Measurements from ENCODE around the gene UPK1B.
"Not testable (repeated sequence)": the region's sequence is repeated elsewhere in the genome, so short reads cannot be mapped to it uniquely, and the experiment has no call there.

Gene UPK1B

DNA sequence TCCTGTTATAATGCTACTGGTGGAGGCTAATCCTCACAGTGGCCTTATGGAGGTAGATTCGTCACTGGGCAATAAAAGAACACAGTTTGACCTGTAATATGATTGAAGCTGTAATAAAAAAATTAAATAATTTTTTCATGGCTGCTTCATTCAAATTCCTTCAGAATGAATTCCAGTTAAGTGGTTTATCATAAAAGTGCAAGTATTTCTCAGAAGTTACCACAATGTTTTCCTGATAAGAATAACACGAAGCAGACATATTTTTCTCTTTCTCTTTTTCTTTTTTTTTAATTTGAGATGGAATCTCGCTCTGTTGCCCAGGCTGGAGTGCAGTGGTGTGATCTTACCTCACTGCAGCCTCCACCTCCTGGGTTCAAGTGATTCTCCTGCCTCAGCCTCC lies 51.7 kb downstream of the UPK1B start:
- no peak for DNase-seq (ENCODE audit: low read depth)

DNA sequence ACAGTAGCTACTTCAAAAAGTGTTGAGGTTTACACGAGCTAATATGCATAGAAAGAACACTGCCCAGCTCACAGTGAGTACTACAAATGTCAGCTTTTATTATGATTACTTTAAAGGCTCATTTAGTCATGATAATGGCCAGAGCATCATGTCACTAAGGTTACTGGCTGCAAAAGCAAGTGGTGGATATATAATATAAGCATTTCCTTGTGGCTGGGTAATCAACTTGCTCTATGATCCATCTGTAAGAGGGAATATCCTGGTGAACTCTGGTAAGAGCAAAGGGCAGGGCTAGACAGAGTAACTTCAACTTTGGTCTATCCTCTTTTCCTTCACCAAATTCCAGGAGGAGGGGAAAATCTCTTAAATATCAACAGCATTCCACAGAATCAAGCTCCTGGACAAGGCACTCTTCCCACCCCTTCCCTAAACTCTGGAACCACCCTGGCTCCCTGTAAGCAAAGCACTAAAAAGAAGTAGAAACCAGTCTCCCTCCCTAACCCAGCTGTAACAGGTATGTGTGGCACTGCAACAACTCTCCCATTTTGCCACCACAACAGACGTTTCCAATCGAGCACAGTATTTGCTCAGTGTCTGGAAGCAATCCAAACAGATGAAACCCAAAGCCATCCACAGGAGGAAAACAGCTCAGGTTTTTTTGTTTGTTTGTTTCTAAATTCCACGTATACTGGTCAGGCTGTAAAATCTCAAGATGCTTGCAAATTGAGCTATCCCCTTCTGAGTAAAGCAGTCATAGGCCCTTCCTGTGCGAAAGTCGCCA lies 53.9 kb downstream of the UPK1B start:
- DNase-seq (ENCODE audit: low read depth): no peak

DNA sequence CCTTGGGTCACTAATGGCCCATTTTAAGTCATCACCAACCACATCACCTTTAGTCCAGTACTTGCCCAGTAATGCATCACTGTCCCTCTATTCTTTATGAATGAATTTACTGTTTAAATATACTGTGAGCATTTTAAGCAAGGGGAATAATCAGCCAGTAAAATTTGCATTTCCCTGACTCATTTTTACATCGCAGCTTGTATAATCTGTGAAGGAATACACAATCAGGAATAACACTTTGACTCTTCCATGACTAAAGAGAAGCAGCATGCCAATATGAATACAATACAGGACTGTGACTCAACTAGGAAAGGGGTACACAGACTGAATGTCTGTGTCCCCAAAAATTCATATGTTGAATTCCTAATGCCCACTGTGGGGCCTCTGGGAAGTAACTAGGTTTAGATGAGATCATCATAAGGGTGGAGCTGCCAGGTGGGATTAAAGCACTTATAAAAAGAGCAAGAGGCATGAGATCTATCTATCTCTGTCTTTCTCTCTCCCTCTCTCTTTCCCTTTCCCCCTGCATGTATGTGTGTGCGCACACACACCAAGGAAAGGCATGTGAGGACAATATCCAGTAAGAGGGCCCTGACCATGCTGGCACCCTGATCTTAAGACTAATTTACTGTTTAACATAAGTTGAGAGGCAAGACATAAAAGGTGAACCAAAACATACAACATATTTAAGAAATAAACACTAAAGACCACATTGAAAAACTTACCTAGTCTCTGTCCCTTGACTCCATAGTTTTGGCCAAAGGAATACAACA lies 55.2 kb downstream of the UPK1B start:
- peak; percentile 35 for DNase-seq (ENCODE audit: low read depth)

DNA sequence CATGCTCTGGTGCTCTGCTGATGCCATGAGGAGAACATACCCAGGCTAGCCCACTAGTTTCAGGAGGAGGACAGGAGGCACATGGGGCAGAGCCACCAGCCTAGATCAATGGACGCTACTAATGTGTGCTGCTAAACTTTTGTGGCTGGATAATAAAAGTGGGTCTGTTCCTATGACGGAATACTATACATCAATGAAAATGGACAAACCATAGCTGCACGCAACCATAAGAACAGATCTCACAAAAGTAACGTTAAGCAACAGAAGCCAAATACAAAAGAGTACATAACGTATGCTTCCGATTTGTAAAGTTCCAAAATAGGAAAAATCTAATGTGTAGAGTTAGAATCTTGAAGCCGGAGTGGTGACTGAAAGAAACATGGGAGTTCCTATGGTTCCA lies 55.8 kb downstream of the UPK1B start:
- DNase-seq (ENCODE audit: low read depth): no peak

DNA sequence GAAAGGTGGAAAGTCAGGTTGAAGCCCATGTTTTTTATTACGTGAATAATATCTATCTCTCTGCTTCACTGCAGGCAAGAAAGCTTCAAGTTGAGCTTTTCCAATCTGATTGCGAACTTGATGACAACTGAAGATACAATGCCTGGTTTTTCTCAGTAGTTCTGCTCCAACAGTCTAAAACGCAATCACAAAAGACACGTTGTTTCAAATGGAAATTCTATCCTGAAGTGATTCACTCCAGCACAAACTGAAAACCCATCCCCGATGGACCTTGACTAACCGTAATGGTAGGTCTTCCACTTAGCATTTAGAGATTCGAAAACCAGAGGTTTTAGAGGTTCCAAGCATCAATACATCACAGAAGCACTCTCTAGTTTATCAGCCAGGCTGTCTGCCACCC lies 56.7 kb downstream of the UPK1B start:
- no peak for DNase-seq (ENCODE audit: low read depth)

DNA sequence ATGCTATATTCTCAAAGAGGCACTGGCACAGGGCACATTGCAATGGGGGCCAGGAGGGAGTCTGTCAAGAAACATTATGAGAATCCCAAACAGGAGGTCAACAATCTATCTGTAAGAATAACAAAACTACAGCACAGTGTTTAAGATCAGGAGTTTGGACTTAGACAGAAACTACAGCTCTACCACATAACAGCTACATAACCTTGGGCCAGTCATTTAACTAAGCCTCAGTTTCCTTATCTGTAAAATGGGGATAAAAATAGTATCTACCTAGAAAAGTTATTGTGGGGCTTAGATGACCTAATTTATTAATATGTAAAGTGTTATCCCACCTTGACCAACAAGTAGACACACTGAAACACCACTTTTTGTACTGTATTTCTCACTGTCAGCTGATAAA lies 57.3 kb downstream of the UPK1B start:
- DNase-seq (ENCODE audit: low read depth): no peak

DNA sequence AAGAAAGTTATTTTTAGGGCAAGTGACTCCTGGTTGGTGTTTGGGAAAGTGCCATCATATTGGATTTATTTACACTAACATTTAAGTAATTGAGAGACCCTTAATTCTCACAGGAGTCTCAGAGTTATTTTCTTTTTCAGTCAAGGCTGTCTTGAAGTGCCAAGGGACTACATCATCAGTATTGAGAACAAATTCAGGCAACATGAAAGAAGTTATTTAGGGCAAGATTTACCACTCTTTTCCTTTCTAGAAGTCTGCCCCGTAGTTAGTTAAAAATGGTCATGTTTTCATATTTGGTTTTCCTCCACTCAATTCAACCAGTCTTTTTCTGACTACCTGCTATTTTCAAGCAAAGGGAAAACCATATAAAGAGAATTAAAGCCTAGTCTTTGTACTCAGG lies 61.2 kb downstream of the UPK1B start:
- DNase-seq (ENCODE audit: low read depth): no peak

DNA sequence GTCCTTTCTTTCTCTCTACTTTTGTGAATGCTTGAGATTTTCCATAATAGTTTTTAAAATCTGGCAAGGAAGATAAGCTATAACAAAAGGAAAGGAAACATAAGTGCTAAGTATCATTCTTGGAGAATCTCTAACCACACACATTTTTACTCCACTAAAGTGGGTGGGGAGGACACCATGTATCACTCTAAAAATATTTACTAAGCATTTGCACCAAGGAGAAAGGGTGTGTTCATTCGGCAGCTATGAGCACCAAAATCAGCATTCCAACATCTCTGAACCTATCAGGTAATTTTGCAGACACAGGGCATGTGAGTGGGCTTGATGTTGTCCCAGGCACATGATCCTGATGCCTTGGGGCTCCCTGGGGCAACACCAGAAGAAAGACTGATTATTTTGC lies 61.8 kb downstream of the UPK1B start:
- DNase-seq (ENCODE audit: low read depth): peak; percentile 77

DNA sequence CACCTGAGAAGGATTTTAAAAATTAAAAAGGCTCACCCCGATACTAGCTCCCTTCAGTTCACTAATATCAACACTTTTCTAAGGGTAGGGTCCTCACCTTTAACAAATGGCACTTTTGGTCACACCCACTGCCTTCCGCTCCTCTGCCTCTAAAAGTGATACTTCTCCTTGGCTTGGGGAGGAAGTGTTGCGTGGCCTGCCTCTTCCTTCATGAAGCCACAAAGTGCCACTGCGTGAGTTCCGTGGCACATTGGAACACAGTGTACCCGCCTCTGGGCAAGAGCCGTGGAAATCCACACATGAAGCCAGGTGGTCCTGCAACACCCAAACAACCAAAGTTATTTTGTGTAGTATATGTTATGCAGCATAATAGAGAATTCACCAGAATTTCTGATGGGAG lies 63.4 kb downstream of the UPK1B start:
- no peak for DNase-seq (ENCODE audit: low read depth)

DNA sequence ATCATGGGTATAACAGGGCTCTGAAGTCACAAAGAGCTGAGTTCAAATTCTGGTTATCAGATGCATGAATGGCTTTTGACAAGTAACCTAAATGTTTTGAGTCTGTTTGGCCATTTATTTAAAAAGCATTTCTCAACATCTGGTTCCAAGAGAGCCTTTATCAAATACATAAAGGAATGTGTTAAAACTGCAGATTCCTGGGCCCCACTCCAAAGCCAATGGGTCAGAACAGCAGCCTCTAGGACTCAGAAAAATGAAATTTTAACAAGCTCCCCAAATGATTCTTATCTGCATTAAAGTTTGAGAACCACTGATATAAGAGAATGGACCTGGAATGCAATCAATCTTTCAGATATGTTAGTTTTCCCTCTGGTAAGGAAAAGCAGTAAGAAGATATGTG lies 63.9 kb downstream of the UPK1B start:
- DNase-seq (ENCODE audit: low read depth): no peak

DNA sequence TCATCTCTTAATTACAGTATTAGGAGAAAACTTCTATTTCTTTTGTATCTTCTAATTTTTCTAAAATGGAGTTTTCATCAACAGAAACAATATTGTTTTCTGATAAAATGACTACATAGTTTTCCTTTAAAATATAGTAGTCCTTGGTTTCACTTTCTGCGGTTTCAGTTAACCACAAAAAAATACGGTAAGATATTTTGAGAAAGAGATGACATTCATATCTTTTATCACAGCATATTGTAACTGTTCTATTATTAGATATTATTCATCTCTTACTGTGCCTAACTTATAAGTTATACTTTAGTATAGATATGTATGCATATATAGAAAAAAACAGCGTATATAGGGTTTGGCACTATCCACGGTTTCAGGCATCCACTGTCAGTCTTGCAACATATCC lies 65.0 kb downstream of the UPK1B start:
- no peak for DNase-seq (ENCODE audit: low read depth)

DNA sequence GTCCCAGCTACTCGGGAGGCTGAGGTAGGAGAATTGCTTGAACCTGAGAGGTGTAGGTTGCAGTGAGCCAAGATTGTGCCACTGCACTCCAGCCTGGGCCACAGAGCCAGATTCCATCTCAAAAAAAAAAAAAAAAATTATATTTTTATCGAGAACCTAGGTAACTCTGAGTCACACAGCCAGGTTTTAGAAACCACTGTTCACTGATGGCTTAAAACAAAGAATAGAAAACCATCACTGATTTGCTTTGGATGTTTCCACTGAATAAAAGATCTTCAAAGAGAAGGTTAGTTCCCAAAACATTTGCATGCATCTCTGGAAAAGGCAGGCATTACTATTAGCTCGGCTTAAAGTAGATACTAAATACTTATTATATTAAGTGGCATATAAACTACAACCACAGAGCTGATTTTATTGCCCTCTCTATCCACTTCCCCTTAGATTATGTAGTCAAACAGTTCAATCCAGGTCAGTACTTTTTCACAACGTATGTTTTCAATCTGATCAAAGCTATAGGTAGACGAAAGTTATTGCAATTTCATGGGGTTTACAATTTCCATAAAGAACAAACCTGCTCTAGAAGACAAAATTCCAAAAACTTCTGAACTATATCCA lies 65.9 kb downstream of the UPK1B start:
- DNase-seq (ENCODE audit: low read depth): peak; percentile 29

DNA sequence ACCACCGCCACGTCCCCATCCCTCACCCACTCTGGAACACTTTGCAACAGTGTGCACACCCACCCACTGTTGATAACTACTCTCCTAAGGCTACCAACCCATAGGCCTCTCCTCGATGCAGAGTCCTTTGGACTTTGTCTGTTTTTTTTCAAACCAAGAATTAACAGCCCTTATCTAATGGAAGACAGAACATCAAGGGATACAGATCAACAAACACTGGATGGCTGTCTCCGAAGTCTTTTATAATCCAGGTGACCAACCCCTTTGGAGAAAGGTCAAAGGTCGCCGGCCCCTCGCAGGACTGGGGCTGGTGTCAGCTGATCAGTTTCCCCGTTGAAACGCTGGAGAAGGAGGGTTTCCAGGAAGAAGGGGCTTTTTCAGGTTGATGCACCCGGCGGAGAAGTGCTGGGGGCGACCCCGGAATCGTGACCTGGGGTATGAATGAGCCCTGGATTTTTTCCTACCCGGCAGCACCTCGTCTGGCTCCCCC lies 66.7 kb downstream of the UPK1B start:
- DNase-seq (ENCODE audit: low read depth): peak; percentile 38

DNA sequence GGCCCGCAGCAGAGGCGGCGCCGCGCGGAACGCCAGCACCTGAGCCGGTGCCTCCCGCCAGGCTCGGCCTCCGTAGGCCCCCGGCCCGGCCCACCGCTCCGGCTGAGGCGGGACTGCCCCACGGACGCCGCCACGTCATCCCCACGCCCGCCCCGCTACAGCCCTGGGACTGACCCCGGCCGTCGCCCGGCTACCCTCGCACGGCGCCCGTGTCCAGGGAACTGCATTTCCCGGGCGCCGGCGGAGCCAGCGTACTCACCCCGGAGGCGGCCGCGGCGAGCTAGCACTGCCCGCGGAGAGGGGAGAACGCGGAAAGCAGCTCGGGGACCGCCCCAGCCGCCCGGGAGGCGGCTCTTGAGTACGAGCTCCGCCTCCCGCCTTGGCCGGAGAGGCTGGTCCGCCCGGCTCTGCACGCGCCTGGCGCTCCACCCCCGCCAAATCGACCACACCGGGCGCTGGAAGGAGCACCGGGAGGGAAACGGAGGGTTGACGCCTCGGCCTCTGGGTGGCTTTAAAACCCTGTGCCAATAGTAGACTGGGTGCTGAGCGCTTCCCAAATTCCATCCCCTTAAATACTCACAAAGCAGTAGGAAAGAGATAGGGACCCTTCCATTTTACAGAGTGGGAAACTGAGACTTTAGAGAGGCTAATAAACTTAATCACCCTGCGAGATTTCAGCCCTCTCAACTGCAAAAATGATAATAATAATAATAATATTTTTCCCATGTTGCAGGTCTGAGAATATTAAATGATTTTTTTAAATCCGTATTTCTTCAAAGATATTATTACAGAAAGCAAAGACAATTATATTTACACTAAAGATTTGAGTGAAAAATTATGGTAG lies 67.4 kb downstream of the UPK1B start, which contains the start of gene B4GALT4:
TSS of gene B4GALT4 (minus strand) at position 288 of the 844 bp plus-strand sequence. CDS start 10,779 bp downstream, outside the sequence.
- peak; percentile 91 for DNase-seq (ENCODE audit: low read depth)

DNA sequence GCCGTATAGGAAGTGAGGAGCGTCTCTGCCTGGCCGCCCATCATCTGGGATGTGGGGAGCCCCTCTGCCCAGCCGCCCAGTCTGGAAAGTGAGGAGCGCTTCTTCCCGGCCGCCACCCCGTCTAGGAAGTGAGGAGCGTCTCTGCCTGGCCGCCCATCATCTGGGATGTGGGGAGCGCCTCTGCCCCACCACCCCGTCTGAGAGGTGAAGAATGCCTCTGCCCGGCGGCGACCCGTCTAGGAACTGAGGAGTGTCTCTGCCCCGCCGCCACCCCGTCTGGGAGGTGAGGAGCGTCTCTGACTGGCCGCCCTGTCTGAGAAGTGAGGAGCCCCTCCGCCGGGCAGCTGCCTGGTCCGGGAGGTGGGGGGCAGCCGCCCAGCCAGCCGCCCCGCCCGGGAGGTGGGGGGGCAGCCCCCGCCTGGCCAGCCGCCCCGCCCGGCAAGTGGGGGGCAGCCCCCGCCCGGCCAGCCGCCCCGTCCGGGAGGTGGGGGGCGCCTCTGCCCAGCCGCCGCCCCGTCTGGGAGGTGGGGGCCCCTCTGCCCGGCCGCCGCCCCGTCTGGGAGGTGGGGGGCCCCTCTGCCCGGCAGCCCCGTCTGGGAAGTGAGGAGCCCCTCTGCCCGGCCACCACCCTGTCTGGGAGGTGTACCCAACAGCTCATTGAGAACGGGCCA lies 69.1 kb downstream of the UPK1B start:
- DNase-seq (ENCODE audit: low read depth): not testable (repeated sequence)

DNA sequence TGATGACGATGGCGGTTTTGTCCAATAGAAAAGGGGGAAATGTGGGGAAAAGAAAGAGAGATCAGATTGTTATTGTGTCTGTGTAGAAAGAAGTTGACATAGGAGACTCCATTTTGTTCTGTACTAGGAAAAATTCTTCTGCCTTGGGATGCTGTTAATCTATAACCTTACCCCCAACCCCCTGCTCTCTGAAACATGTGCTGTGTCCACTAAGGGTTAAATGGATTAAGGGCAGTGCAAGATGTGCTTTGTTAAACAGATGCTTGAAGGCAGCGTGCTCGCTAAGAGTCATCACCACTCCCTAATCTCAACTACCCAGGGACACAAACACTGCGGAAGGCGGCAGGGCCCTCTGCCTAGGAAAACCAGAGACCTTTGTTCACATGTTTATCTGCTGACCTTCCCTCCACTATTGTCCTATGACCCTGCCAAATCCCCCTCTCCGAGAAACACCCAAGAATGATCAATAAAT lies 69.7 kb downstream of the UPK1B start:
- DNase-seq (ENCODE audit: low read depth): not testable (repeated sequence)

DNA sequence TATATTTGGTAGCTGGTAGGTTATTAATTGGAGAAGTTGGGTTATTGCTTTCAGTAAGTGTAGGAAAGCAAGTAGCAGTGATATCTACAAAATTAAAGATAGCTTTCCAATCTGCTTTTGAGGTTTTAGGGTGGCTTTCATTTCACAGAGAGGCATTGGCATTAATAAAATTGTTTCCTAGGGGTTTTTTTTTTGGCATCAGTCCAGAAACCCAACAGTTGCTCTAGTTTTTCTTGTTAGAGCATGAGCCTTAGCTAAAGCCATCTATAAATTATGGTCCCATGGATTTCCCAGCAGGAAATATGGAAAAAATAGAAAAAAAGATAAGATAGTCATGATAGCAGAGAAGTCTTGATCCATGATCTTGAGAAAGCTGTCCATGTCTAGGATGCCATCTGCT lies 70.3 kb downstream of the UPK1B start:
- no peak for DNase-seq (ENCODE audit: low read depth)

DNA sequence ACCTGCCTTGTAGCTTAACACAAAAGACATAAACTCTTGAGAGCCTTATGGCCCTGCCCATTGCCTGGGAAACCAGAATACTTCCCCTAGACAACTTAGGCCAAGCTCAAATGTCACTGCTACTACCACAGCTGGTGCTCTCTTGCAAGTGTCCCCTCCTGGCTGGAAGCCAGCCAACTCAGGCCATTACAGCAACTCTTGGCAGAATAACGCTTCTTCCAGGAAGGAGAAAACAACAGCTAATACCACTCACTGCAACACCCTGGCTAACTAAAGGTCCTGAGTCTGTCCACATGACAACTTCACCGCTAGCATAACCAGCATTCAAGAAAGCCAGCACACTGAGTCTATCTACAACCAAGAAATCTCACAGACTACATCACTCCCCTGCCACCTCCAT lies 72.4 kb downstream of the UPK1B start:
- DNase-seq (ENCODE audit: low read depth): no peak
